Vagina (tissue), 2 donors: ENCODE measurements around the gene GPBP1L1. TPM values are rescaled to one million over a fixed set of nuclear protein-coding genes. Genes with fewer than 3 reads are reported as not detected.
"Not testable (repeated sequence)": the region's sequence is repeated elsewhere in the genome, so short reads cannot be mapped to it uniquely, and the experiment has no call there.

Experiments
- DNase-seq, 2 donors: peaks; one replicate each; pipeline ENCODE4 v3.0.0-alpha.2; 2017; ENCODE audit errors: extremely low spot score in 2 of 2
- H3K27ac ChIP-seq: fragments of 200-600 bp; sonication (generic); one replicate; pipeline ENCODE4 v1.5.1; 2019
- H3K27me3 ChIP-seq: fragments of 200-600 bp; sonication (generic); one replicate; pipeline ENCODE4 v1.5.1; 2019
- H3K36me3 ChIP-seq, 2 donors: fragments of 200-600 bp; sonication (generic); one replicate each; pipeline ENCODE4 v1.5.1; 2017 to 2019
- H3K4me1 ChIP-seq: fragments of 200-600 bp; sonication (generic); one replicate; pipeline ENCODE4 v1.5.1; 2019
- H3K4me3 ChIP-seq, 2 donors: fragments of 200-600 bp; sonication (generic); 1 replicate in 1 of 2; 2 replicates in 1 of 2; pipeline ENCODE4 v1.5.1; 2016 to 2019
- H3K9me3 ChIP-seq: fragments of 200-600 bp; sonication (generic); one replicate; pipeline ENCODE4 v1.5.1; 2019
- CTCF ChIP-seq, 3 experiments: fragments of 450-650 bp in 2 of 3; fragments of 200-600 bp in 1 of 3; sonication (generic) in 1 of 3; IDR thresholded peaks; one replicate each; pipeline ENCODE4 v1.5.1; 2017 to 2019; ENCODE audit warnings: antibody characterized with exemption in 3 of 3, mild to moderate bottlenecking in 2 of 3, moderate library complexity in 2 of 3
- POLR2A ChIP-seq, 2 donors: fragments of 450-650 bp; IDR thresholded peaks; one replicate each; pipeline ENCODE4 v1.6.1; 2017; ENCODE audit warnings: antibody characterized with exemption in 2 of 2, mild to moderate bottlenecking in 2 of 2, moderate library complexity in 2 of 2
- POLR2AphosphoS5 ChIP-seq, 2 donors: sonication (generic); formaldehyde crosslinking; IDR thresholded peaks; one replicate each; pipeline ENCODE4 v1.9.0; 2017; ENCODE audit warnings: antibody characterized with exemption in 2 of 2, mild to moderate bottlenecking in 2 of 2, low read depth in 1 of 2; ENCODE audit not compliant: insufficient read depth in 1 of 2
- intact Hi-C: fragments of 100-400 bp; cut with DNase I; formaldehyde crosslinking; loops from one replicate; pipeline ENCODE4 v1.15.1; 2023
- total RNA-seq: library from RNA; depleted of rRNA; stranded (reverse); fragments of >200 nt; gene quantifications from one replicate; pipeline ENCODE4 v1.2.3, GENCODE V29; 2016

Gene GPBP1L1
- total RNA-seq, 1 donor from 2014 or later, result 109 TPM

GRCh38 chr1:45679123-45679522 is 7.2 kb downstream of the GPBP1L1 start:
- Histone ChIP-seq H3K4me1 (peaks cover 92% of the 10 kb centered on the region), H3K9me3 (no peaks in the 10 kb centered on the region), H3K27me3 (no peaks in the 10 kb centered on the region), H3K4me3 (no peak overlapping the region), H3K36me3 (no peaks in the 10 kb centered on the region), H3K27ac (no peak overlapping the region)
- intact Hi-C loops, result no loop called here
- peak in 1 of 2 donors; percentile 17 for TF ChIP-seq POLR2AphosphoS5 (IDR thresholded peaks at IDR 0.05; ENCODE audit: insufficient read depth in 1 of 2, low read depth in 1 of 2)
- TF ChIP-seq CTCF (IDR thresholded peaks at IDR 0.05), result no peak
- TF ChIP-seq POLR2A (IDR thresholded peaks at IDR 0.05), result no peak
- DNase-seq, result no peak

GRCh38 chr1:45678489-45678888 is 7.8 kb downstream of the GPBP1L1 start:
- TF ChIP-seq POLR2A (IDR thresholded peaks at IDR 0.05) (no peak), POLR2AphosphoS5 (IDR thresholded peaks at IDR 0.05; ENCODE audit: insufficient read depth in 1 of 2, low read depth in 1 of 2) (no peak), CTCF (IDR thresholded peaks at IDR 0.05) (no peak)
- H3K27ac ChIP-seq, result no peak overlapping the region
- DNase-seq, result no peak
- intact Hi-C loops, result no loop called here
- H3K27me3 ChIP-seq, result no peaks in the 10 kb centered on the region
- peaks cover 92% of the 10 kb centered on the region for H3K4me1 ChIP-seq
- no peak overlapping the region for H3K4me3 ChIP-seq
- no peaks in the 10 kb centered on the region for H3K9me3 ChIP-seq
- H3K36me3 ChIP-seq, result no peaks in the 10 kb centered on the region

- intact Hi-C loops, result no loop called here
- peaks cover 92% of the 10 kb centered on the region for H3K4me1 ChIP-seq
Observed at GRCh38 chr1:45677751-45678245, 8.5 kb downstream of the GPBP1L1 start.

GRCh38 chr1:45676553-45676952 is 9.8 kb downstream of the GPBP1L1 start:
- intact Hi-C loops, DNase-seq, H3K27me3 ChIP-seq, H3K36me3 ChIP-seq, H3K9me3 ChIP-seq, H3K27ac ChIP-seq, H3K4me3 ChIP-seq: not testable (repeated sequence)
- H3K4me1 ChIP-seq, result peaks cover 89% of the 10 kb centered on the region

More at GRCh38 chr1:45677751-45678245, 8.5 kb downstream of the GPBP1L1 start:
- Histone ChIP-seq H3K36me3 (no peaks in the 10 kb centered on the region), H3K27ac (no peak overlapping the region), H3K9me3 (no peaks in the 10 kb centered on the region), H3K27me3 (no peaks in the 10 kb centered on the region), H3K4me3 (no peak overlapping the region)
- no peak for TF ChIP-seq POLR2AphosphoS5 (IDR thresholded peaks at IDR 0.05; ENCODE audit: insufficient read depth in 1 of 2, low read depth in 1 of 2)
- no peak for TF ChIP-seq POLR2A (IDR thresholded peaks at IDR 0.05)
- TF ChIP-seq CTCF (IDR thresholded peaks at IDR 0.05), result no peak
- DNase-seq, result no peak

- no peaks in the 10 kb centered on the region for H3K36me3 ChIP-seq
- no peaks in the 10 kb centered on the region for H3K27me3 ChIP-seq
- H3K27ac ChIP-seq, result no peak overlapping the region
- H3K4me1 ChIP-seq, result peaks cover 89% of the 10 kb centered on the region
- intact Hi-C loops, result no loop called here
- H3K9me3 ChIP-seq, result no peaks in the 10 kb centered on the region
- TF ChIP-seq CTCF (IDR thresholded peaks at IDR 0.05) (no peak), POLR2AphosphoS5 (IDR thresholded peaks at IDR 0.05; ENCODE audit: insufficient read depth in 1 of 2, low read depth in 1 of 2) (no peak), POLR2A (IDR thresholded peaks at IDR 0.05) (no peak)
- DNase-seq, result no peak
- H3K4me3 ChIP-seq, result no peak overlapping the region
Observed at GRCh38 chr1:45674478-45674877, 11.9 kb downstream of the GPBP1L1 start.
